HepG2 (cell line): Measurements from ENCODE around the gene DNASE1L2. TPM values are rescaled to one million over a fixed set of nuclear protein-coding genes. Genes with fewer than 3 reads are reported as not detected.
"Not testable (repeated sequence)": the region's sequence is repeated elsewhere in the genome, so short reads cannot be mapped to it uniquely, and the experiment has no call there.

ENCODE experiments used
- ATAC-seq: fragments of 200-7000 bp; cut with Tn5 transposase; 3 replicates; pipeline ENCODE4 v1.9.1; 2020; ENCODE audit warnings: mild to moderate bottlenecking, moderate library complexity
- BruUV-seq: library from RNA; stranded (reverse); fragments of 400-500 nt; replicated peaks from 2 replicates; lab custom pipeline; 2021; lab: Mats Ljungman, UMichigan
- CTCF ChIA-PET: fragments of 300-600 bp; formaldehyde crosslinking; extraction: SDS; loops from one replicate; lab custom pipeline; 2021; ENCODE audit warnings: low total read pairs, inconsistent platforms, low intra/inter-chr PET ratio; lab: Yijun Ruan, JAX
- POLR2A ChIA-PET: fragments of 350-600 bp; sonication (Branson Sonifier 250); formaldehyde crosslinking; loops from one replicate; lab custom pipeline; 2020; ENCODE audit warnings: antibody characterized with exemption, inconsistent platforms; lab: Yijun Ruan, JAX
- DNase-seq: peaks from one replicate; pipeline ENCODE4 v3.0.0-alpha.2; 2015; ENCODE audit warnings: low spot score
- FAIRE-seq: peaks from 3 replicates; lab custom pipeline; 2011; peaks lifted over from hg19 to GRCh38; lab: Jason Lieb, UNC
- H2AFZ ChIP-seq: one replicate; pipeline ENCODE4 v1.6.1; 2011; ENCODE audit warnings: low read length, inconsistent platforms
- H3K27ac ChIP-seq: fragments of 300-600 bp; 3 replicates; pipeline ENCODE4 v1.8.0; 2011; ENCODE audit warnings: mixed run types, mild to moderate bottlenecking, mixed read lengths, low read length, inconsistent platforms; ENCODE audit not compliant: insufficient read depth; ENCODE audit errors: extremely low read length
- H3K27me3 ChIP-seq, 2 experiments: fragments of 200-600 bp in 1 of 2; 2 replicates in 1 of 2; 3 replicates in 1 of 2; pipeline versions ENCODE4 v1.6.0 to v1.8.0; 2011; ENCODE audit warnings: low read length in 2 of 2, mild to moderate bottlenecking in 2 of 2, moderate library complexity in 2 of 2, inconsistent platforms in 1 of 2; ENCODE audit not compliant: insufficient read depth in 2 of 2, control insufficient read depth in 1 of 2
- H3K36me3 ChIP-seq, 2 experiments: fragments of 200-600 bp in 1 of 2; replicated peaks in 1 of 2; 2 replicates in 1 of 2; 3 replicates in 1 of 2; pipeline versions ENCODE4 v1.5.1 to v1.8.0; 2011; ENCODE audit warnings: low read length in 2 of 2, inconsistent platforms in 1 of 2; ENCODE audit not compliant: insufficient read depth in 2 of 2, control insufficient read depth in 1 of 2
- H3K4me1 ChIP-seq: 2 replicates; pipeline ENCODE4 v1.5.1; 2012; ENCODE audit warnings: low read length, inconsistent platforms; ENCODE audit not compliant: insufficient read depth
- H3K4me2 ChIP-seq: 2 replicates; pipeline ENCODE4 v1.6.0; 2011; ENCODE audit warnings: low read depth, low read length, inconsistent platforms
- H3K4me3 ChIP-seq, 3 experiments: fragments of 200-600 bp in 1 of 3; sonication (generic), shearing (Covaris generic) in 1 of 3; replicated peaks in 1 of 3; 2 replicates each; pipeline ENCODE4 v1.5.1; 2011 to 2016; ENCODE audit warnings: low read length in 3 of 3, inconsistent platforms in 2 of 3, low read depth in 2 of 3, mild to moderate bottlenecking in 2 of 3, control low read depth in 1 of 3, mixed read lengths in 1 of 3; ENCODE audit not compliant: insufficient read depth in 1 of 3
- H3K79me2 ChIP-seq: one replicate; pipeline ENCODE4 v1.6.1; 2011; ENCODE audit warnings: low read length, inconsistent platforms; ENCODE audit not compliant: insufficient read depth
- H3K9ac ChIP-seq: 2 replicates; pipeline ENCODE4 v1.6.0; 2011; ENCODE audit warnings: mild to moderate bottlenecking, low read depth, low read length, inconsistent platforms; ENCODE audit not compliant: insufficient read depth
- H3K9me3 ChIP-seq: 2 replicates; pipeline ENCODE4 v1.5.1; 2012; ENCODE audit warnings: mild to moderate bottlenecking, low read length
- H4K20me1 ChIP-seq: 2 replicates; pipeline ENCODE4 v1.6.0; 2011; ENCODE audit warnings: inconsistent platforms, mild to moderate bottlenecking, low read length, moderate library complexity; ENCODE audit not compliant: insufficient read depth
- WGBS: methylation state at CpG from one replicate; pipeline ENCODE4 v1.1.6; 2017; ENCODE audit warnings: low lambda C conversion rate; 5-methylcytosine and 5-hydroxymethylcytosine counted together
- in situ Hi-C: cut with HindIII; loops from 2 replicates; pipeline ENCODE4 v1.10.0; 2017; ENCODE audit warnings: low pct_unique_long_range_greater_than_20kb; ENCODE audit not compliant: extremely low pct_ligation_motif_present
- intact Hi-C: fragments of 100-400 bp; cut with micrococcal nuclease; formaldehyde crosslinking; loops from one replicate; pipeline ENCODE4 v1.10.0; 2022; ENCODE audit not compliant: unreplicated experiment
- polyA plus RNA-seq, 8 experiments: library from polyadenylated mRNA; depleted of rRNA in 3 of 8; stranded (reverse) in 7 of 8; unstranded in 1 of 8; fragments of >200 nt; fragmentation: Illumina TruSeq in 4 of 8; extraction: Trizol in 4 of 8; gene quantifications; 2 replicates each; pipeline versions ENCODE4 v1.2.1 to v1.2.3, GENCODE V29; 2011 to 2016; ENCODE audit warnings: low read depth in 4 of 8, missing spikeins in 1 of 8, mixed read lengths in 1 of 8; ENCODE audit not compliant: insufficient read depth in 1 of 8
- total RNA-seq, 5 experiments: library from RNA; depleted of rRNA; stranded (reverse); fragments of >200 nt; fragmentation: Illumina TruSeq; extraction: Trizol; gene quantifications; 2 replicates each; pipeline ENCODE4 v1.2.3, GENCODE V29; 2016; ENCODE audit warnings: low read depth in 1 of 5
- TF ChIP-seq, protein P1 (sequence below): sonication (generic); formaldehyde crosslinking; IDR thresholded peaks from 2 replicates; pipeline ENCODE4 v1.5.0; 2020; ENCODE audit warnings: mild to moderate bottlenecking, missing genetic modification reagents, moderate library complexity

Gene DNASE1L2
- total and polyA plus RNA-seq, 2 of the 13 experiments (the other 11 are each of a cell fraction or from before 2014, with no cell fraction given) = 0.44 to 0.50 TPM

DNA sequence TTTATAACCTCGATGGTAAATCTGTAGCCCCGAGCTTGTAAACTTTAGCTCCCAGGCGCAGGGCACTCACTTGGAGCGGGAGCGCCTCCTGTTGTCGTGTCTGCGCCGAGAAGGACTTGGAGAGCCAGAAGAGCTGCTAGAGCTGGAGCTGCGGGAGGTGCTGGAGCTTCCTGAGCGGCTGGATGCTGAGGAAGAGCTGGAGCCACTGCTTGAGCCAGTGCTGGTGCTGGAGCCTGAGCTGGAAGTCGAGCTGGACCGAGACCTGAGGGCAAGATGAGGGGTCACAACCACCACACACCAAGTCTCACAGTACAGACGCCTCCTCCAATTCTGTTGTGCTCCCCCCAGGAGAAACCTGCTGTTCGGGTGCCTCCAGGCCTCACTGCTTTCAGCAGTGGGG is 26.8 kb downstream of the DNASE1L2 start:
- CTCF ChIA-PET, BruUV-seq, H2AFZ ChIP-seq, H3K4me2 ChIP-seq, ATAC-seq, intact Hi-C loops, in situ Hi-C loops, H3K9me3 ChIP-seq, FAIRE-seq, H3K9ac ChIP-seq, H3K4me3 ChIP-seq, H3K27ac ChIP-seq, DNase-seq, H3K27me3 ChIP-seq: not testable (repeated sequence)
- H3K4me1 ChIP-seq = peaks cover 24% of the 10 kb centered on the region
- H3K79me2 ChIP-seq = peaks cover 62% of the 10 kb centered on the region
- TF ChIP-seq, protein P1, sequence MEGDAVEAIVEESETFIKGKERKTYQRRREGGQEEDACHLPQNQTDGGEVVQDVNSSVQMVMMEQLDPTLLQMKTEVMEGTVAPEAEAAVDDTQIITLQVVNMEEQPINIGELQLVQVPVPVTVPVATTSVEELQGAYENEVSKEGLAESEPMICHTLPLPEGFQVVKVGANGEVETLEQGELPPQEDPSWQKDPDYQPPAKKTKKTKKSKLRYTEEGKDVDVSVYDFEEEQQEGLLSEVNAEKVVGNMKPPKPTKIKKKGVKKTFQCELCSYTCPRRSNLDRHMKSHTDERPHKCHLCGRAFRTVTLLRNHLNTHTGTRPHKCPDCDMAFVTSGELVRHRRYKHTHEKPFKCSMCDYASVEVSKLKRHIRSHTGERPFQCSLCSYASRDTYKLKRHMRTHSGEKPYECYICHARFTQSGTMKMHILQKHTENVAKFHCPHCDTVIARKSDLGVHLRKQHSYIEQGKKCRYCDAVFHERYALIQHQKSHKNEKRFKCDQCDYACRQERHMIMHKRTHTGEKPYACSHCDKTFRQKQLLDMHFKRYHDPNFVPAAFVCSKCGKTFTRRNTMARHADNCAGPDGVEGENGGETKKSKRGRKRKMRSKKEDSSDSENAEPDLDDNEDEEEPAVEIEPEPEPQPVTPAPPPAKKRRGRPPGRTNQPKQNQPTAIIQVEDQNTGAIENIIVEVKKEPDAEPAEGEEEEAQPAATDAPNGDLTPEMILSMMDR (CRISPR knock-in tag) = 0 out of 2 replicates have a peak, but pooled peaks have one; percentile 5
- WGBS = 95% methylated on average over 14 of the region's 14 CpGs
- H3K36me3 ChIP-seq = peaks cover 7 to 62% of the 10 kb centered on the region in 2 experiments
- POLR2A ChIA-PET = interaction anchor here (0.5 to 3.9 kb wide), 3 partner anchors 12 to 228 kb away, joined by 3 to 20 read pairs (median 3); partner anchors contain the start of genes ECI1 and TRAF7
- H4K20me1 ChIP-seq = peaks cover 37% of the 10 kb centered on the region

DNA sequence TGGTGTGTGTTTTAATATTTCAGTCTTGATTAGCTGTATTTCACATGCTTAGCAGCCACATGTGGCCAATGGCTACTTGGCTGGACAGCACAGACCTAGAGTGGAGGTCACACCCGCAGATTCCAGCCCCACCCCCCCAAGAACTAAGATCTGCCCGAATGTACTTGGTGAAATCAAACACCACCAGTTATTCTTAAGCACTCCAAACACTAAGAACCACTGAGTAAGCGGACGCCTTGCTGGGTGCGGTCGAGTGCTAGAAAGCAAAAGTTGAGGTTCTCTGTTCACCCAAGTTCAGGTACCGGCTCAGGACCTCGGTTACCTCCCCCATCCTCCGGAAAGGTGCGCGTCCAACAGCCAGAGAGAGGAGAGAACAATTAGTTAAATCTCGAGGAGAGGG is 30.6 kb downstream of the DNASE1L2 start:
- H2AFZ ChIP-seq, DNase-seq, H3K27me3 ChIP-seq, ATAC-seq, CTCF ChIA-PET, BruUV-seq, H3K9me3 ChIP-seq, intact Hi-C loops, in situ Hi-C loops: not testable (repeated sequence)
- peaks cover 42% of the 10 kb centered on the region for H4K20me1 ChIP-seq
- H3K27ac ChIP-seq = peak overlapping the region; percentile 98
- H3K79me2 ChIP-seq = peaks cover 62% of the 10 kb centered on the region
- POLR2A ChIA-PET = interaction anchor here (1.2 kb wide), 1 partner anchor 15 kb away, joined by 3 read pairs; the partner anchor contains the start of gene ECI1
- peak overlapping the region; percentile 92 for H3K9ac ChIP-seq
- peak; percentile 39 for FAIRE-seq
- peaks cover 35% of the 10 kb centered on the region for H3K4me1 ChIP-seq
- WGBS = 10% methylated on average over 6 of the region's 12 CpGs
- H3K4me2 ChIP-seq = peak overlapping the region; percentile 97
- peak overlapping the region; percentile 74 to 95 (median 93) for H3K4me3 ChIP-seq
- H3K36me3 ChIP-seq = peaks cover 7 to 29% of the 10 kb centered on the region in 2 experiments
